Raji (cell line): ENCODE data around the gene NGFR.

Experiments
- POLR2A ChIP-seq: IDR thresholded peaks from 2 replicates; pipeline ENCODE4 v1.6.1; 2011; ENCODE audit warnings: low read depth, low read length, control low read depth; ENCODE audit not compliant: insufficient read depth

NGFR gene

GRCh38 chr17:49494986-49495841 is at the start of gene NGFR:
Gene NGFR, plus strand, starts transcription at chr17:49495293. Its CDS starts 125 bp downstream, at chr17:49495418.
- no peak for TF ChIP-seq POLR2A

- TF ChIP-seq POLR2A = no peak
Measured at GRCh38 chr17:49445591-49445990, 49.5 kb upstream of the NGFR start.

- TF ChIP-seq POLR2A = no peak
Measured at GRCh38 chr17:49447628-49448302, 47.3 kb upstream of the NGFR start.

- TF ChIP-seq POLR2A = no peak
Measured at GRCh38 chr17:49450181-49450580, 44.9 kb upstream of the NGFR start.

- TF ChIP-seq POLR2A = no peak
Measured at GRCh38 chr17:49450735-49451134, 44.4 kb upstream of the NGFR start.

GRCh38 chr17:49452201-49452600 is 42.9 kb upstream of the NGFR start:
- no peak for TF ChIP-seq POLR2A

- no peak for TF ChIP-seq POLR2A
Measured at GRCh38 chr17:49452661-49453060, 42.4 kb upstream of the NGFR start.

- no peak for TF ChIP-seq POLR2A
Measured at GRCh38 chr17:49454050-49454449, 41.0 kb upstream of the NGFR start.

GRCh38 chr17:49455272-49455861 is 39.7 kb upstream of the NGFR start:
- no peak for TF ChIP-seq POLR2A

- TF ChIP-seq POLR2A = no peak
Measured at GRCh38 chr17:49456183-49456965, 38.7 kb upstream of the NGFR start.

GRCh38 chr17:49457564-49458535 is 37.2 kb upstream of the NGFR start:
- no peak for TF ChIP-seq POLR2A

GRCh38 chr17:49459401-49459984 is 35.6 kb upstream of the NGFR start:
- TF ChIP-seq POLR2A = no peak

GRCh38 chr17:49460401-49460800 is 34.7 kb upstream of the NGFR start:
- no peak for TF ChIP-seq POLR2A

- no peak for TF ChIP-seq POLR2A
Measured at GRCh38 chr17:49461580-49461979, 33.5 kb upstream of the NGFR start.
